GM18519 (cell line): ENCODE measurements around the gene OST4.

Source experiments
- ATAC-seq: cut with Tn5 transposase; IDR thresholded peaks from one replicate; pipeline ENCODE4 v1.9.1; 2021; ENCODE audit warnings: mild to moderate bottlenecking, moderate library complexity; ENCODE audit not compliant: unreplicated experiment, low FRiP score

The OST4 gene

DNA sequence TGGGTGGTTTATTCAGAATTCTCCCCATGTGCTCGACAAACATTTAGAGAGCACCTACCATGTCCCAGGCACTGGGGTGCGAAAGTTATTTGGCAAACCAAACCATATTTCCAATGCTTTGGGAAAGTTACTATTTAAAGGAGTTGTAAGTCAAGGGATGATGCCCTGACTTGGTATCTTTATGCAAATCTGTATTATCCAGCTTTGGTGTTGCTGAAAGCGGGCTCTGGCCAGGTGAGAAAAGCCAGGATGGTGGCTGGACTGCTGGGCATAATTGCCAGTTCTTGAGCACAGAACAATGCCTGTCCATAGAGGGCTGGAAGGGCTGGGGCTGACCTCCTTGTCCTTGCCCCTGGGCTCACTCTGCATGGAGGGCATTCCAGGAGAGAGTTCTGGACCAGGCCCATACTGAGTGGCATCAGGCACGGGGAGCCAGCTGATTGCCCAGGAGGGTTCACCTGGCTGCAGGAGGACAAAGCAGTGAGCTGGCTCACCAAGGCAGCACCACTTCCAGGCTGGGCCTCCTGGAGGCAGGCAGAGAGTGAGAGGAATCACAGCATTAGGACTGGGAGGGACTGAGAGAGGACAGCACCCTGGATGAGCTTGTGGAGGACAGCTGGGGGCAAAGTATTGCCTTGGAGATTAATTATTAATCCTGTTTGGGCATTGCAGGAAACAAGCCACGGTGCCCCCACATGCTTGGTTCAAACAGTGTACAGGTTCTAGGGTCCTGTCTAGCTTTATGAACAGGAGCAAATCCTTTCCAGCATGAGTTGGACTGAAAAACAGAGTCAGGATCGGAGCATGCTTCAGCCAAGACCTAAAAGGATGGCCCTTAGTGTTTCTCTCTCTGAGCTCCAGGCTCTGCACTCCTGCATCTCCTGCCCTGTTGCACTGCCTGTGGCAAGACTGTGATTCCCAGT lies 22.2 kb upstream of the OST4 start:
- no peak for ATAC-seq

DNA sequence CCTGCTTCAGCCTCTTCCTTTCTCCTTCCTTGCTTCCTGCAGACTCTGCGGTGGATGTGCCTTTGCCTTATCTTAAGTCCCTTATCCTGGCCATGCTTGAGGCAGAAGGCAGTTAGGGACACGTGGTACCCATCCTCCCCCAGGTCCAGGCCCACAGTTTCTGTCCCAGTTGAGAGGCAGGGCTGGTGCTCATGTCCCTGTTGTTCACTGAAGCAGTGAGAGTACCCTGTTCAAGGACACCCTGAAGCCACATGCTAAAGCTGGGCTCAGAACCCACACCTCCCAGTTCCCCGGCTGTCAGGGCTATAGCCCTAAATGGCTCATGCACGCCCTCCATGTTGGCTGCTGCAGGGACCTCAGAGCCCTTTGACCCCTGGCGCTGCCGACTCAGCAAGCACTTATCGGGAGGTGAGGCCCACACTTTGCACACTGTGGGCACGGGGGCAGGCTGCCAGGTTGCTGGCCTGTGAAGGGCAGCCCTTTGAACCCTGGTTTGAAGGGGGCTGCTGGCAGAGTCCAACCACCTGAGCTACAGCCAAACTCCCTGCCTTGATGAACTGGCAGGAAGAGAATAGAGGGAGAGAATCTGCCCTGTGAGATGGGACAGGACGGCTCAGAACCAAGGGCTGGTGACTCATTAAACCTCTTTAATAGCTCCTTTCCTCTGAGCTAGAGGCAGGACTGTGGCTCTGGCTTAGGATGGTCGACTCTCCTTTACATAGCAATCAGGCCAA lies 21.4 kb upstream of the OST4 start:
- no peak for ATAC-seq

GRCh38 chr2:27091746-27092695 lies 20.6 kb upstream of the OST4 start:
- no peak for ATAC-seq

- ATAC-seq = no peak
These were observed 17.9 kb upstream of the OST4 start for GRCh38 chr2:27089111-27089954.

DNA sequence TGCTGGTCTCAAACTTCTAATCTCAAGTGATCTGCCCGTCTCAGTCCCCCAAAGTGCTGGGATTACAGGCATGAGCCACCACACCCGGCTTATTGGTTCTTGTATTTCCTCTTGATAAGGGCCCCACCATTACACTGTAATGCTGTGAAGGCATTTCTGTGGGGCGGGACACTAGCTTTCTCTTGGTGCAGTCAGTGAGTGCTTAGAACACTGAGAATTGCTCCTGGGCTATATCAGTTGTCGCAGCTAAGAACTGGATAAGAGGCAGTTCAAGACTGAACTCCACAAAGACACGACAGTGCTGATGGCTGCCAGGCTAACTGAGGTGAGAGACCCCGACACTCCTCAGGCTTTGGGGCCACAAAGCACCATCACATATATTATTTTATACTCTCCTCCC lies 17.2 kb upstream of the OST4 start:
- no peak for ATAC-seq

DNA sequence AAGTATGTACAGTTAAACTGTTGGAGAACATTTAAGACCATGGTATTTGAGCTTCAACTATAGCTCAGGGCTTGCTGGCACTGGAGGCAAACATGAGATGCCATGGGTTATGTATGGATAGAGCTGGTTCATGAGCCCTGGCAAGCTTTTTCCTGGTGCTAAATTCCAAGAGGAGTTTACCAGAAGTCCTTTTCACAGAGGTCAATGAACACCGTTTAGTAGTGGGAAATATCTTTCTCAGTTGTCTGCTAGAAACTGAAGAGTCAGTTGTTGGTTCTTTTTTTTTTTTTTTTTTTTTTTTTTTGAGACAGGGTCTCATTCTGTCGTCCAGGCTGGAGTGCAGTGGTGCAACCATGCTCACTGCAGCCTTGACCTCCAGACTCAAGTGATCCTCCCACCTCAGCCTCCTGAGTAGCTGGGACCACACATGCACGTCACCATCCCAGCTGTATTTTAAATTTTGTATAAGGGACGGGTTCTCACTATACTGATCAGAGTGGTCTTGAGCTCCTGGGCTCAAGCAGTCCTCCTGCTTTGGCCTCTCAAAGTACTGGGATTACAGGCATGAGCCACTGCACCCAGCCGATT lies 16.5 kb upstream of the OST4 start:
- no peak for ATAC-seq

- ATAC-seq = no peak
These were observed 15.5 kb upstream of the OST4 start, which contains the start of gene KHK for GRCh38 chr2:27086724-27087593. Gene KHK, plus strand, starts transcription at chr2:27086772. Its CDS starts 488 bp downstream, at chr2:27087260.

- peak; percentile 62 for ATAC-seq
These were observed 14.8 kb upstream of the OST4 start for GRCh38 chr2:27086090-27086723.

DNA sequence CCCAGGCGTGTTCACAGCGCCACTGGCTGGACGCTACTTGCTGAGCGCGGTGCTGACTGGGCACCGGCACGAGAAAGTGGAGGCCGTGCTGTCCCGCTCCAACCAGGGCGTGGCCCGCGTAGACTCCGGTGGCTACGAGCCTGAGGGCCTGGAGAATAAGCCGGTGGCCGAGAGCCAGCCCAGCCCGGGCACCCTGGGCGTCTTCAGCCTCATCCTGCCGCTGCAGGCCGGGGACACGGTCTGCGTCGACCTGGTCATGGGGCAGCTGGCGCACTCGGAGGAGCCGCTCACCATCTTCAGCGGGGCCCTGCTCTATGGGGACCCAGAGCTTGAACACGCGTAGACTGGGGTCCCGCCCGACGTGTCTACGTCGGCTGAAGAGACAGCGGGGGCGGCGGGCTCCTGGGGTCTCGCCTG lies 14.2 kb upstream of the OST4 start:
- ATAC-seq = peak; percentile 1

DNA sequence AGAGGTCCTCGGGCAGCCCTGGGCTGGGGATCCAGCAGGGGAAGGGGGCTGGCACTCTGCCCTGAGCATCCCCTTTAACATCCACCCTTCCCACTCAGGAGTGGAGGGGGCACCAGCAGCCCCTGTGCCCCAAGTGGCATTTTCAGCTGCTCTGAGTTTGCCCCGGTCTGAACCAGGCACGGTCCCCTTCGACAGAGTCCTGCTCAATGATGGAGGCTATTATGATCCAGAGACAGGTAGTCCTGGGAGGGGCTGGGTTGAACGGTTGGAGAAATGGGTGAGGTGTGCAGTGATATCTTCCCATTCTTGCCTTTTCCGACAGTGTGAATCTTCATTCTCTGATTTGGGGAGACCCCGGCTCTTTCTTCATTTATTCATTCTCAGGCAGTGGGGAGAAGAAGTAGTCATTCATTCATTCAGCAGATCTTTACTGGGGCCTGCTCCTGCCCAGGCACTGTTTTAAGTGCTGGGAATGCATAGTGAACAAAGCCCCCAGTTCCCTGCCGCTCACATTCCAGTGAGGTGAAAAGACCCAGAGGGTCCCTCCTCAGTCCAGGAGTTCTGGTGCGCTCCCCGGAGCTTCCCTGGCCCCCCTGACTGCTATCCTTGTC lies 13.7 kb upstream of the OST4 start:
- ATAC-seq = no peak

GRCh38 chr2:27084297-27085061 lies 13.0 kb upstream of the OST4 start:
- no peak for ATAC-seq

DNA sequence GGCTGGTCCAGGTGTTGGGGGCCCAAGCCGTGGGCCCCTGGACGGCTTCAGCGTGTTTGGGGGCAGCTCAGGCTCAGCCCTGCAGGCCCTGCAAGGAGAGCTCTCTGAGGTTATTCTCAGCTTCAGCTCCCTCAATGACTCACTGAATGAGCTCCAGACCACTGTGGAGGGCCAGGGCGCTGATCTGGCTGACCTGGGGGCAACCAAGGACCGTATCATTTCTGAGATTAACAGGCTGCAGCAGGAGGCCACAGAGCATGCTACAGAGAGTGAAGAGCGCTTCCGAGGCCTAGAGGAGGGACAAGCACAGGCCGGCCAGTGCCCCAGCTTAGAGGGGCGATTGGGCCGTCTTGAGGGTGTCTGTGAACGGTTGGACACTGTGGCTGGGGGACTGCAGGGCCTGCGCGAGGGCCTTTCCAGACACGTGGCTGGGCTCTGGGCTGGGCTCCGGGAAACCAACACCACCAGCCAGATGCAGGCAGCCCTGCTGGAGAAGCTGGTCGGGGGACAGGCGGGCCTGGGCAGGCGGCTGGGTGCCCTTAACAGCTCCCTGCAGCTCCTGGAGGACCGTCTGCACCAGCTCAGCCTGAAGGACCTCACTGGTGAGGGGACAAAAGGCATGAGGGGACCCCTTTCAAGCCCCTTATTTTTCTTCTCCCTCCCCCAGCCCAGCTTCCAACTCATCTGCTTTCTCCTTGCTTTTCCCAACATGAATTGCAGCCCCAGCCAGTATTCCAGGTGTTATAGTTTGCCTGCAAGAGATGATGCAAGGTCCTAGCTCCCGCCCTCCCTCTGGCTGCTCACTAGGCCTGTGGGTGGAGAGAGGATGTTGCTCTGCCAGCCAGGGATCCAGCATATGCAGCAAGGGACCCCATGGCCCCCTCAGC lies 12.2 kb upstream of the OST4 start:
- no peak for ATAC-seq

DNA sequence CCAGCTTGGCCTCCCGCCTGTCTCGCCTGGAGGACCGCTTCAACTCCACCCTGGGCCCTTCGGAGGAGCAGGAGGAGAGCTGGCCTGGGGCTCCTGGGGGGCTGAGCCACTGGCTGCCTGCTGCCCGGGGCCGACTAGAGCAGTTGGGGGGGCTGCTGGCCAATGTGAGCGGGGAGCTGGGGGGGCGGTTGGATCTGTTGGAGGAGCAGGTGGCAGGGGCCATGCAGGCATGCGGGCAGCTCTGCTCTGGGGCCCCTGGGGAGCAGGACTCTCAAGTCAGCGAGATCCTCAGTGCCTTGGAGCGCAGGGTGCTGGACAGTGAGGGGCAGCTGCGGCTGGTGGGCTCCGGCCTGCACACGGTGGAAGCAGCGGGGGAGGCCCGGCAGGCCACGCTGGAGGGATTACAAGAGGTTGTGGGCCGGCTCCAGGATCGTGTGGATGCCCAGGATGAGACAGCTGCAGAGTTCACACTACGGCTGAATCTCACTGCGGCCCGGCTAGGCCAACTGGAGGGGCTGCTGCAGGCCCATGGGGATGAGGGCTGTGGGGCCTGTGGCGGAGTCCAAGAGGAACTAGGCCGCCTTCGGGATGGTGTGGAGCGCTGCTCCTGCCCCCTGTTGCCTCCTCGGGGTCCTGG lies 11.4 kb upstream of the OST4 start:
- ATAC-seq = no peak

DNA sequence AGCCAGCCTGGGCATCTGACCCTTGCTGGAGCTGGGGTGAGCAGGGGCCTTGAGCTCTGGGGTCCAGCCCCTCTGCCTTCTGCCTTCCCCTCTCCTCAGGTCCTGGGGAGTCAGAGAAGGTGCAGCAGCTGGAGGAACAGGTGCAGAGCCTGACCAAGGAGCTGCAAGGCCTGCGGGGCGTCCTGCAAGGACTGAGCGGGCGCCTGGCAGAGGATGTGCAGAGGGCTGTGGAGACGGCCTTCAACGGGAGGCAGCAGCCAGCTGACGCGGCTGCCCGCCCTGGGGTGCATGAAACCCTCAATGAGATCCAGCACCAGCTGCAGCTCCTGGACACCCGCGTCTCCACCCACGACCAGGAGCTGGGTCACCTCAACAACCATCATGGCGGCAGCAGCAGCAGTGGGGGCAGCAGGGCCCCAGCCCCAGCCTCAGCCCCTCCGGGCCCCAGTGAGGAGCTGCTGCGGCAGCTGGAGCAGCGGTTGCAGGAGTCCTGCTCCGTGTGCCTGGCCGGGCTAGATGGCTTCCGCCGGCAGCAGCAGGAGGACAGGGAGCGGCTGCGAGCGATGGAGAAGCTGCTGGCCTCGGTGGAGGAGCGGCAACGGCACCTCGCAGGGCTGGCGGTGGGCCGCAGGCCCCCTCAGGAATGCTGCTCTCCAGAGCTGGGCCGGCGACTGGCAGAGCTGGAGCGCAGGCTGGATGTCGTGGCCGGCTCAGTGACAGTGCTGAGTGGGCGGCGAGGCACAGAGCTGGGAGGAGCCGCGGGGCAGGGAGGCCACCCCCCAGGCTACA lies 10.7 kb upstream of the OST4 start:
- ATAC-seq = no peak

DNA sequence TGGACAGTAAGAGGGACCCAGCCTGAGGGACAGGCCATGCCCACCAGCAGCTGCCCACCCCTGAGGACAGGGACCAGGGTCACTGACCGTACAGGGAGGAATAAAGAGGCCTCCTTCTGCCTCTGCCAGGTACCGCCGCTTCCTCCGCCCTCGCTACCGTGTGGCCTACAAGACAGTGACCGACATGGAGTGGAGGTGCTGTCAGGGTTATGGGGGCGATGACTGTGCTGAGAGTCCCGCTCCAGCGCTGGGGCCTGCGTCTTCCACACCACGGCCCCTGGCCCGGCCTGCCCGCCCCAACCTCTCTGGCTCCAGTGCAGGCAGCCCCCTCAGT lies 9.1 kb upstream of the OST4 start:
- ATAC-seq = no peak
